ENCODE results near the gene ZNF578.
A peak's percentile ranks its signal among the peaks of the same experiment; 100 is the strongest.
"Not testable (repeated sequence)": the region's sequence is repeated elsewhere in the genome, so short reads cannot be mapped to it uniquely, and the experiment has no call there.

ZNF578 gene

DNA sequence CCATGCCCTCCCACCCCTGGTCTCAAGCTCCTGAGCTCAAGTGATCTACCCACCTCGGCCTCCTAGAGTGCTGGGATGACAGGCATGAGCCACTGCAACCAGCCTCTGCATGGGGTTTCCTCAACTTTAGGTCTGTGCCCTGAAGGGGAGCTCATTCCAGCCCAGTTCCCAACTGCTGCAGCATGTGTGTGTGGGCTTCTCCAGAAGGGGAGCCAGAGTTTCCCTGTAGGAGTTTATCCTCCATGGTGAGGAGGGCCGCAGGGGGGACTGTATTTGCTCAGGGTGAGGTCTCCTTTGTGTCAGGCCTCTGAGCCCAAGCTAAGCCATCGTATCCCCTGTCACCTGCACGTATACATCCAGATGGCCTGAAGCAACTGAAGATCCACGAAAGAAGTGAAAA lies 62.8 kb downstream of the ZNF578 start:
- DNase-seq (ENCODE audit: low read depth) = no peak

DNA sequence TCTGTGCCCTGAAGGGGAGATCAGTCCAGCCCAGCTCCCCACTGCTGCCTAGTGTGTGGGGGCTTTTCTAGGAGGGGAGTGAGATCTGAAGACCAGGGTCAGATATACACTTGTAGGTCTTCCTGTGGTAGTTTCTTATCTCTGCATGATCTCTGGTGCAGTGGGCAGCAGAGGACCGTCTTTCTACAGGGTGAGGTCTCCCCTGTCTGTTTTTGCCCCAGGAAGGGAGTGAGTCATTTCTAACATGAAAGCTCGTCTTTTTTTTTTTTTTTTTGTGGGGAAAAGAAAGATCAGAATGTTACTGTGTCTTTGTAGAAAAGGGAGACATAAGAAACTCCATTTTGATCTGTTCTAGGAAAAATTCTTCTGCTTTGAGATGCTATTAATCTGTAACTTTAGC lies 65.3 kb downstream of the ZNF578 start:
- no peak for DNase-seq (ENCODE audit: low read depth)

DNA sequence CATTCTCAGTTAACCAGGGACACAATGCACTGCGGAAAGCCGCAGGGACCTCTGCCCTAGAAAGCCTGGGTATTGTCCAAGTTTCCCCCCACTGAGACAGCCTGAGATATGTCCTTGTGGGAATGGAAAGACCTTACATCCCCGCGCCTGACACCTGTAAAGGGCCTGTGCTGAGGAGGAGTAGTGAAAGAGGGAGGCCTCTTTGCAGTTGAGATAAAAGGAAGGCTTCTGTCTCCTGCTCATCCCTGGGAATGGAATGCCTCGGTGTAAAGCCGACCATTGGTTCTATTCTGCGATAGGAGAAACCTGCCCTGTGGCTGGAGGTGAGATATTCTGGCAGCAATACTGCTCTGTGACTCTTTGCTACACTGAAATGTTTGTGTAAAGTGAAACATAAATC lies 65.8 kb downstream of the ZNF578 start:
- not testable (repeated sequence) for DNase-seq (ENCODE audit: low read depth)

DNA sequence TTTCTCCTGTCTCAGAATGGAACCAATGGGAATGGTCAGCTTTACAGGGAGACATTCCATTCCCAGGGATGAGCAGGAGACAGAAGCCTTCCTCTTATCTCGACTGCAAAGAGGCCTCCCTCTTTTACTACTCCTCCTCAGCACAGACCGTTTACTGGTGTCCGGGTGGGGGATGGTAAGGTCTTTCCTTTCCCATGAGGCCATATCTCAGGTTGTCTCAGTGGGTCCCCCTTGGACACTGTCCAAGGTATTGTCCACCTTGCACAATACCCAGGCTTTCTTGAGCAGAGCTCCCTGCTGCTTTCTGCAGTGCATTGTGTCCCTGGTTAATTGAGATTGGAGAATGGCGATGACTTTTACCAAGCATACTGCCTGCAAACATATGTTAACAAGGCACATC lies 66.7 kb downstream of the ZNF578 start:
- DNase-seq (ENCODE audit: low read depth) = no peak

DNA sequence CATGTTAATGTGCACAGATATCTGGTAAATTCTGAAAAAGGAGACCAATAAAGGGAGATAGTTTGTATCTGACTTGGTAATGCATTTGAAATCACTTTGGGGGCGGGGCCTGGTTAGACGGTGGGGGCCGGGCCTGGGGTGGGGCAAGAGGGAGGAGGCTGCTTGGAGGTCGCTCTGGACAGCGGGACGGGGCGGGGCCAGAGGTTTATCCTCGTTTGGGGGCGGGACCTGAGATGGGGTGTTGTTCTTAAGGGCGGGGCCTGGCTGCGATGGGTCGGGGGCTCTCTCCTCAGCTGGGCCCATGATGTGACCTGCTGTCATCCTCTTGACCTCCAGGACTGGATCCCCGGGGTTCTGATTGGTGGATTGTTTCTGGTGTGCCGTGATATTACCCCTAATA lies 69.2 kb downstream of the ZNF578 start:
- DNase-seq (ENCODE audit: low read depth) = no peak

DNA sequence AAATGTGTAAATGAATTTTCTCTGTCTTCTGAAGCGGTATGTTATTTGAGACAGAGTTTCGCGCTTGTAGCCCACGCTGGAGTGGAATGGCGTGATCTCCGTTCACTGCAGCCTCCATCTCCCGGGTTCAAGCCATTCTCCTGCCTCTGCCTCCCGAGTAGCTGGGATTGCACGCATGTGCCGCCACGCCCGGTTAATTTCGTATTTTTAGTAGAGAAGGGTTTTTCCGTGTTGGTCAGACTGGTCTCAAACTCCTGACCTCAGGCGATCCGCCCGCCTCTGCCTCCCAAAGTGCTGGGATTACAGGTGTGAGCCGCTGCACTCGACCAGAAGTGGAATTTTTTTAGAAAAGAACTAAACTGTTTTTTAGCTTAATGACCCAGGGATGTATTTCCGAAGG lies 70.7 kb downstream of the ZNF578 start:
- no peak for DNase-seq (ENCODE audit: low read depth)

DNA sequence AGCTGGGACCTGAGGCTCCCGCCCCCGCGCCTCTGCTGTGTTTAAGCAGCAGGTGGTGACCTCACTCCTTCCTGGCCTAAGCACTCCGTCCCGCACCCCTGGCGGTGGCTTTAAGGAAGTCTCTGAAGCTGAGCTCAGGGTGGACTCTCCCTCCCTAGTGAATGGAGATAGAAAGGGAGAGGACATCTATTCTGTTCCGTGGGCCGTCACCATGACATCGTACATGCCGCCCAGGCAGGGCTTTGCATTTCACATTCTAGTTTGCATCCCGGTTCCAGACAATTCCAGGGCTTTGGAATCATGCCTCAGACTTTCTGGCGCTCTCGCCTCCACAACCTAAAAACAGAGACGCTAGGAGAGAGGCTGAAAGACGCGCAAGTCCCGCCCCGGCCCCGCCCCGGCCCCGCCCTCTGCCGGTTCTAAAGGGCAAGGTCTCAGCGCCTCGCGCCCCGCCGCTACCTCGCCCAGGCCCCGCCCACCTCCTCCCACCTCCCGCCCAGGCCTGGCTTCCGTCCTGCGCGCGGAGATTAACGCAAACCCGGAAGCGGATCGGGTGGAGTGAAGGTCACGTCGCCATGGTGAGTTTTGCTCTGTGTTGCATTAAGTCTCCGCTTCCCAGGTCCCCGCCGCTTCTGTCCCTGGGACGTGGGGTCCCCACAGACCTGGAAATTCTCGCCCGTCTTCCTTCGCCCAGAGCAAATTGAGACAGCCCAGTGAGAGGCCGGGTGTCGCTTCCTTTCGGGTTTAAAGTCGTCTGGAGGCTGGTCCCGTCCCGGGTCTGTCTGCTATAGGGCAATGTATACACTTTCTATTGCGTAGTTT lies 74.0 kb downstream of the ZNF578 start, which contains the start of gene ZNF808:
TSS of gene ZNF808 (plus strand) at position 535 of the 822 bp plus-strand sequence. CDS start 15,617 bp downstream, outside the sequence.
- peak; percentile 85 for DNase-seq (ENCODE audit: low read depth)

DNA sequence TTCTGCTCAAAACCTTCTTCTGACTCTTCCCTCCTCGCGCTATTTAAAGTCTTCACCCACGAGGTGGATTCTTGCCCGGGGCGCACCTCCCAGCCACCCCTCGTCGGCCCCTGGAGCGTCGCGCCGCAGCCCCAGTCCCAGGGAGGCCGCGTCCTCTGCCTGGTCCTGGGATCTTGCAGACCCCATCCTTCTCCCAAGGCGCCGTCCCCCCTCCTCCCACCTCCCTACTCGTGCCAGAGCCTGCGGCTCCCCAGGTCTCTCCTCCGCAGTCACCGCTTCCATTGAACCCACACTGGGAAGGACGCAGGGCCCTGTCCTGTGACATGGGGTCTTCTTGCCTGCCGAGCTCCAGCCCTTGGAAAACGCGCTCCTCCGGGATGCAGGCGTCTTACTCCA lies 74.6 kb downstream of the ZNF578 start:
- peak; percentile 1 for DNase-seq (ENCODE audit: low read depth)

DNA sequence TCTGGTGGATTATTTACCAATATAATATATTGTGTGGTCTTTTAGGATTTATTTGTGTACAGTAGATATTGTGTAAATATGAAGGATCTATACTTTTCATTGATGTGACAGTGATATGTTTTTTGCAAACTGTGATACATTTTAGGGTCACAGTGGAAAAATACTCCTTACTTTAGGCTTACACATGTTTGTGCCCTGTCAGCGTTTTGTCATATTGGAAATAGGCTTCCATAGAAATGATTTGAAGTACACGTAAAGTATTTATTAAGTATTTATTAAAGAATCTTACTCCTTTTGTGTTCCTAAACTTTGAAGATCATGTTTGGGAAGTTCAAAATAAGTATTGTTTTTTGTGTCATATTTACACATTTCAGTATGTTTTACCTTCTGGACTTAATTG lies 79.1 kb downstream of the ZNF578 start:
- no peak for DNase-seq (ENCODE audit: low read depth)

DNA sequence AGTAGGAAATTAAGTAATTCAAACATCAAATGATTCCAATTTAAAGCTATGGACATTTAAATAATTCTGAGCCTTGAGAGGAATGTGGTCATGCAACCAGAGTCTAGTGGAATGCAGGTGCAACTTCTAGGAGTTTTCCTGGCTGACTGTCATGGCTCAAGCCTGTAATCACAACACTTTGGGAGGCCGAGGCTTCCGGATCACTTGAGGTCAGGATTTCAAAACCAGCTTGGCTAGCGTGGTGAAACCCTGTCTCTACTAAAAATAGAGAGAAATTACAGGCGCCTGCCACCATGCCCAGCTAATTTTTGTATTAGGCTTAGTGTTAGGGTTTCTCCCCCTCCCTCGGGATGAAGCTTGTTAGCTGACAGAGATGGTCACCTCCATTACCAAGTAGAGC lies 80.5 kb downstream of the ZNF578 start:
- DNase-seq (ENCODE audit: low read depth) = peak; percentile 44

DNA sequence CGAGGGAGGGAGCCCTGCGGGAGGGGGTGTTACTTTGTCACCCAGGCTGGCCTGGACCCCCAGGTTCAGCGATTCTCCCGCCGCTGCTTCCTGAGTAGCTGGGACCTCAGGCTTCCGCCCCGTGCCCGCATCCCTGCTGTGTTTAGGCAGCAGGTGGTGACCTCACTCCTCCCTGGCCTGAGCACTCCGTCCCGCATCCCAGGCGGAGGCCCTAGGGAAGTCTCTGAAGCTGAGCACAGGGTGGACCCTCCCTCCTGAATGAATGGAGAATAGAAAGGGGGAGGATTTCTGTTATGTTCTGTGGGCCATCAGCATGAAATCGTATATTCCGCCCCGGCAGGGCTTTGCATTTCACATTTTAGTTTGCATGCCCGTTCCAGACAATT lies 82.0 kb downstream of the ZNF578 start:
- not testable (repeated sequence) for DNase-seq (ENCODE audit: low read depth)

DNA sequence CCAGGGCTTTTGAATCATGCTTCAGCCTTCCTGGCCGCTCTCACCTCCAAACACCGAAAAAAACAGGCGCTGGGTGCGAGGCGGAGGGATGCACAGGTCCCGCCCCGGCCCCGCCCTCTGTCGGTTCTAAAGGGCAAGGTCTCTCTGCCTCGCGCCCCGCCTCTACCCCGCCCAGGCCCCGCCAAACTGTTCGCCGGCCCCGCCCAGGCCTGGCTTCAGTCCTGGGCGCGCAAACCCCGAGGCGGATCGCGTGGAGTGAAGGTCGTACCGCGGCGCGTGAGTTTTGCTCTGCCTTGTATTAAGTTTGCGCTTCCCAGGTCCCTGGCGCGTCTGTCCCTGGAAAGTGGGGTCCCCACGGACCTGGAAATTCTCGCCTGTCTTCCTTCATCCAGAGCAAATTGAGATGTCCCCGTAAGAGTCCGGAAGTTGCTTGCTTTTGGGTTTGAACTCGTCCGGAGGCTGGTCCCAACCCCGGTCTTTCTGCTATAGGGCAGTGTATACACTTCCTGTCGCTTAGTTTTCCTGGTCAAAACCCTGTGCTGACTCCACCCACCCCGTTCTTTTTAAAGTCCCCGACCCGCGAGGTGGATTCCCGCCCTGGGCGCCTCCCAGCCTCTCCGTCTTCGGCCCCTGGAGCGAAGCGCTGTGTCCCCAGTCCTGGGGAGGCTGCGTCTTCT lies 82.6 kb downstream of the ZNF578 start:
- DNase-seq (ENCODE audit: low read depth) = peak; percentile 69

DNA sequence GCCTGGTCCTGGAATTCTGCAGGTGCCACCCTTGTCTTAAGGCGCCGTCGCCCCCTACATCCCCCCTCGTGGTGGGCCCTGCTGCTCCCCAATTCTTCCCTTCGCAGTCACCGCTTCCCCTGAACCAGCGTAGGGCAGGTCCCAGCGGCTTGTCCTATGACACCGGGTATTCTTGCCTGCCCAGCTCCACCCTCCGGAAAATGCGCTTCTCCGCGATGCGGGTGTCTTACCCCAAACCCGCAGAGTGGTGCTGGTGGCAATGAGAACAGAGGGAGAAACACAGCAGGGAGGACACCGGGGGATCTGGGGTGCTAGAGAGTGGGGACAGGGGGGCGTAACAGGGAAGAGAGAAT lies 83.1 kb downstream of the ZNF578 start:
- no peak for DNase-seq (ENCODE audit: low read depth)

DNA sequence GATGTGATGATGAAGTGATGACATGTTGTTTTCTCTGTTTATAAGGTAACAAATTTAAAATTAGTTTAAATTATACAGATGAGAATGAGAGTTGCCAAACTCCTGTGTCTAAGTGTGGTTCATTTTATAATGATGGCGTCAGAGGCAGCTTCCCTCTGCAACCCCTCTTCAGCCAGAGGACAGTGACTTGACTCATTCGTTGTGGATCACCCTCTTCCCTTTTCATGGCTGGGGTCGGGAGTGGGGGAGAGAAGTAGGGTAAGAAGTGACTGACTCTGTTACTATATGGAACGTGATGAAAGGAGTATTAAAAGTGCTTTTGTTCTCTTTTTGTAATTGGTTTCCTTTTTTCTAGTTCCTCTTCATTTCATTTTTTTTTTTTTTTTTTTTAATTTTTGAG lies 85.5 kb downstream of the ZNF578 start:
- not testable (repeated sequence) for DNase-seq (ENCODE audit: low read depth)

DNA sequence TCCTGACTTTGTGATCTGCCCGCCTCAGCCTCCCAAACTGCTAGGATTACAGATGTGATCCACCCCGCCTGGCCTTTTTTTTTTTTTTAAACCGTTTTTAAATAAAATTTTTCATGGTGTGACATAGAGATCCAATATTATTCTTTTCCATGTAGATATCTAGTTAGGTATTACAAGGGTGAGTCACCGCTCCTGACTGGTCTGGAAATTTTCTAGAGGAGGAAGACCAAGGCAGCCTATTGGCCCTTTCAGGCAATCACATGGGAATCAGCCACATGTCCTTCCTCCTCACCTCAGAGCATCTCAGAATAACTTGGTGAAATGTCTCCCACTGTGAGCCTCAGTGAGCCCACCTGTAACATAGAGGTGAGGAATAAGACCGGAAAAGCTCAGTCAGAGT lies 87.8 kb downstream of the ZNF578 start:
- not testable (repeated sequence) for DNase-seq (ENCODE audit: low read depth)

DNA sequence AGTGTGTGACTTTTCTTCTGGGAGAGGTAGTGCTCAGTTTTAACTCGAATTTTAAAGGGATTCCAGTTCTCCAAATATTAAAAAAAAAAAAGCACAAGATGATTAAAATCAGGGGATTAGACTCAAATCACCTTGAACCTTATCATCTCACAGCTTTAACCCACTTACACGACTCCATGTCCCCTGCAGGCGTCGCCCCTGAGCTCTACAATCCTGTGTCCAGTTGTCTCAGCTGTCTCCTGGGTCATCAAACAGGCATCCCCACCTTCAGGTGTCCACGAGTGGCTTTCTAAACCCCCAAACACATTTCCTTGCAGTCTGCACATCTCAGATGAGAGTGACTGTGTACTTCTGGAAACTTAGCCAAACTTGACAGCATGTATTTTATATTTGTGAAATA lies 88.3 kb downstream of the ZNF578 start:
- DNase-seq (ENCODE audit: low read depth) = no peak

DNA sequence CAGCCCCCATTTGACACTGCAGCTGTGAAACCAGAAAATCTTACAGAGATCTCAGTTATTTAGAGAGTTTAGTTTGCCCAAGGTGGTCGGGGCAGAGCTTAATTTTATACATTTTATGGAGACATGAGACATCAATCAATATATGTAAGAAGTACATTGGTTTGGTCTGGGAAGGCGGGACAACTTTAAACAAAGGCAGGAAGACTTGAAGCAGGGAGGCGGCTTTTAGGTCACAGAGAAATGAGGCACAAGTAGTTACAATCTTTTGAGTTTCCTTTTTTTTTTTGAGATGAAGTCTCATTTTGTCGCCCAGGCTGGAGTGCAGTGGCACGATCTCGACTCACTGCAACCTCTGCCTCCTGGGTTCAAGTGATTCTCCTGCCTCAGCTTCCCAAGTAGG lies 89.2 kb downstream of the ZNF578 start:
- not testable (repeated sequence) for DNase-seq (ENCODE audit: low read depth)

DNA sequence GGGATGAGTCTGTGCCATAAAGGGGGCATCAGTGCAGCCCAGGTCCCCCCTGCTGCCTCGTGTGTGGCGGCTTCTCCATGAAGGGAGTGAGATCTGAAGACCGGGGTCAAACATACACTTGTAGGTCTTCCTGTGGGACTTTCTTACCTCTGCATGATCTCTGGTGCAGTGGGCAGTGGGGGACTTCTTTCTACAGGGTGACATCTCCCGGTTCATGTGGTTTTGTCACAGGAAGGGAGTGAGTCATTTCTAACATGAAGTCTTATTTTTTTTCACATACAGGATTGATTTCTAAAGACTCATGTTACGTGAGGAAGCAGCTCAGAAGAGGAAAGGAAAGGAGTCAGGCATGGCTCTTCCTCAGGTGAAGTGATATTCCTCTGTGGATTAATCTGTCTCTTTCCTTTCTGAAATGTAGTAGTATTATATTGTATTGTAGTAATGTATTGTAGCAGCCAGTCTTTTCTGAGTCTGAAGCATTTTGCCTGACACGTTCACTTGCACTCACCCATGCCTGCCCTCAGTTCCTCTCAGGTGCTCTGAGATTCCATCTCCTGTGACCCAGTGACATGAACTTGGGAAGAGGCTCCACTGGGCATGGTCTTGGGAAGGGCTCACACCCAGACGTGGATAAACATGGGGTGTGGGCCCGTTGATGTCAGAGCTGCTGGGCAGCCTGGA lies 89.8 kb downstream of the ZNF578 start:
- no peak for DNase-seq (ENCODE audit: low read depth)

DNA sequence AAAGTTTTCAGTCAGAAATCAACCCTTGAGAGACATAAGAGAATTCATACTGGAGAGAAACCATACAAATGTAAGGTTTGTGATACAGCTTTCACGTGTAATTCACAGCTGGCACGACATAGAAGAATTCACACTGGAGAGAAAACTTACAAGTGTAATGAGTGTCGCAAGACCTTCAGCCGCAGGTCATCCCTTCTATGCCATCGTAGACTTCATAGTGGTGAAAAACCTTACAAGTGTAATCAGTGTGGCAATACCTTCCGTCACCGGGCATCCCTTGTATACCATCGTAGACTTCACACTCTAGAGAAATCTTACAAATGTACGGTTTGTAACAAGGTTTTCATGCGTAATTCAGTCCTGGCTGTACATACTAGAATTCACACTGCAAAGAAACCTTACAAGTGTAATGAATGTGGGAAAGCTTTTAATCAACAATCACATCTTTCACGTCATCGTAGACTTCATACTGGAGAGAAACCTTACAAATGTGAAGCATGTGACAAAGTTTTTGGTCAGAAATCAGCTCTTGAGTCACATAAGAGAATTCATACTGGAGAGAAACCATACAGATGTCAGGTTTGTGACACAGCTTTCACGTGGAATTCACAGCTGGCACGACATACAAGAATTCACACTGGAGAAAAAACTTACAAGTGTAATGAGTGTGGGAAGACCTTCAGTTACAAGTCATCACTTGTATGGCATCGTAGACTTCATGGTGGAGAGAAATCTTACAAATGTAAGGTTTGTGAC lies 101.0 kb downstream of the ZNF578 start:
- peak; percentile 2 for DNase-seq (ENCODE audit: low read depth)

DNA sequence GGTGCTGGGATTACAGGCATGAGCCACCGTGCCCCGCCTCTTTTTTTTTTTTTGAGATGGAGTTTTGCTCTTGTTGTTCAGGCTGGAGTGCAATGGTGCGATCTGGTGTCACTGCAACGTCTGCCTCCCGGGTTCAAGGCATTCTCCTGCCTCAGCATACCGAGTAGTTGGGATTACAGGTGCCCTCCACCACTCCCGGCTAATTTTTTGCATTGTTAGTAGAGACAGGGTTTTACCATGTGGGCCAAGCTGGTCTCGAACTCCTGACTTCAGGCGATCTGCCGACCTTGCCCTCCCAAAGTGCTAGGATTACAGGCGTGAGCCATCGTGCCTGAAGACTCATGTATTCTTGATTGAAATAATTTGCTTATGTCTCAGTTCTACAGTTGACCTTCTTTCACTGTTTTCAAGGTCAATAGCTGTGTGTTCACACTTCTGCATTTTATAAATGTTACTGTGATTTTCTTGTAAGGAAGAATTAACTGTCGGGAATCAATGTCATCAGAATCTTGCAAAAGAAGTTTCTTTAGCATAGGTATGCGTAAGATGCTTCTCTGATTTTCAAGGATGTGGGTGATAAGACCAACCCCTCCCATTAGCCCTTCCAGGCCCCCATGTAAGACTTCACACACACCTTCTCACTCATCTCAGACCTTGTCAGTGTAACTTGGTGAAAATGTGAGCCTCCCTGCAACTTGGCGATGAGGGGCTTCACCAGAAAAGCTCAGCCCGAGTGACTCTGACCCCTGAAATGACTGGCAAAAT lies 104.1 kb downstream of the ZNF578 start:
- no peak for DNase-seq (ENCODE audit: low read depth)

DNA sequence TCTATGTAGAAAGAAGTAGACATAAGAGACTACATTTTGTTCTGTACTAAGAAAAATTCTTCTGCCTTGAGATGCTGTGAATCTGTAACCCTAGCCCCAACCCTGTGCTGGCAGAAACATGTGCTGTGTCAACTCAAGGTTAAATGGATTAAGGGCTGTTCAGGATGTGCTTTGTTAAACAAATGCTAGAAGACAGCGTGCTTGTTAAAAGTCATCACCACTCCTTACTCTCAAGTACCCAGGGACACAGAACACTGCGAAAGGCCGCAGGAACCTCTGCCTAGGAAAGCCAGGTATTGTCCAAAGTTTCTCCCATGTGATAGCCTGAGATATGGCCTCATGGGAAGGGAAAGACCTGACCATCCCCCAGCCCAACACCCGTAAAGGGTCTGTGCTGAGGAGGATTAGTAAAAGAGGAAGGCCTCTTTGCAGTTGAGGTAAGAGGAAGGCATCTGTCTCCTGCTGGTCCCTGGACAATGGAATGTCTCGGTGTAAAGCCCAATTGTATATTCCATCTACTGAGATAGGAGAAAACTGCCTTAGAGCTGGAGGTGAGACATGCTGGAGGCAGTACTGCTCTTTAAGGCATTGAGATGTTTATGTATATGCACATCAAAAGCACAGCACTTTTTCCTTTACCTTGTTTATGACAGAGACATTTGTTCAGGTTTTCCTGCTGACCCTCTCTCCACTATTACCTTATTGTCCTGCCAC lies 105.5 kb downstream of the ZNF578 start:
- DNase-seq (ENCODE audit: low read depth) = not testable (repeated sequence)

Measured in amniotic epithelial cell (primary cell).